ENCODE data around the gene PRSS53. TPM values are rescaled to one million over a fixed set of nuclear protein-coding genes. Genes with fewer than 3 reads are reported as not detected.

The PRSS53 gene
- total and polyA plus RNA-seq, 10 of the 15 experiments (the other 5 are each of a cell fraction or from before 2014, with no cell fraction given), result 0.35 to 3.4 (median 0.88) TPM; not detected in 2

- no peaks in the 10 kb centered on the region for H3K36me3 ChIP-seq (ENCODE audit: control insufficient read depth in 2 of 2, insufficient read depth in 2 of 2, low read length in 1 of 2)
Observed at GRCh38 chr16:31135535-31136286, 47.0 kb upstream of the PRSS53 start, which contains the start of gene PRSS8. TSS of gene PRSS8 (minus strand) at chr16:31135727. CDS start at chr16:31135498, 229 bp downstream.

GRCh38 chr16:31134625-31135534, 46.1 kb upstream of the PRSS53 start:
- no peak overlapping the region for H3K9ac ChIP-seq (ENCODE audit: control insufficient read depth, insufficient read depth, low read length)
- no peaks in the 10 kb centered on the region; a peak in 1 of 4 replicates for H3K36me3 ChIP-seq (ENCODE audit: control insufficient read depth in 2 of 2, insufficient read depth in 2 of 2, low read length in 1 of 2)
- in situ Hi-C loops (cut with MboI), result no loop called here
- no peaks in the 10 kb centered on the region for H3K27me3 ChIP-seq (replicated peaks in 1 of 2; ENCODE audit: control insufficient read depth in 2 of 2, insufficient read depth in 2 of 2, low read length in 1 of 2)
- no peaks in the 10 kb centered on the region for H4K20me1 ChIP-seq (ENCODE audit: control insufficient read depth, insufficient read depth)
- intact Hi-C loops (cut with micrococcal nuclease; ENCODE audit: unreplicated experiment), result no loop called here
- DNase-seq (ENCODE audit: low read depth, low spot score) (no peak), FAIRE-seq (no peak), ATAC-seq (peak; percentile 42; the same call in 2 of the 3 replicates)
- H3K4me1 ChIP-seq (ENCODE audit: control insufficient read depth, insufficient read depth, low read length), result no peaks in the 10 kb centered on the region
- WGBS (ENCODE audit: insufficient coverage, insufficient replicate concordance, low lambda C conversion rate, missing lambda C conversion rate), result 52% methylated on average over 18 of the region's 18 CpGs
- CTCF ChIA-PET, result no interaction called here
- BruUV-seq (replicated peaks), result no TSS peak
- H3K79me2 ChIP-seq (ENCODE audit: control insufficient read depth, insufficient read depth, low read length), result no peaks in the 10 kb centered on the region
- H3K9me3 ChIP-seq (replicated peaks; ENCODE audit: control insufficient read depth, insufficient read depth, low read length), result no peaks in the 10 kb centered on the region
- RAD21 ChIA-PET (ENCODE audit: unreplicated experiment), result interaction anchor here (0.6 kb wide), 1 partner anchor 65 kb away, joined by 3 read pairs; no protein-coding TSS in a partner anchor
- H3K4me2 ChIP-seq (ENCODE audit: control insufficient read depth, insufficient read depth), result no peak overlapping the region
- H3K4me3 ChIP-seq, result no peak overlapping the region
- POLR2A ChIA-PET, result no interaction called here
- H3K27ac ChIP-seq (ENCODE audit: control insufficient read depth, insufficient read depth), result no peak overlapping the region
- no peak overlapping the region for H2AFZ ChIP-seq (ENCODE audit: control insufficient read depth, low read depth, low read length)
- SMC1A ChIA-PET (ENCODE audit: uncharacterized antibody, unreplicated experiment), result interaction anchor here (1.0 kb wide), 1 partner anchor 89 kb away, joined by 3 read pairs; no protein-coding TSS in a partner anchor
- no peak for TF ChIP-seq FOXK2 (IDR thresholded peaks at IDR 0.05)
- TF ChIP-seq E2F4 (IDR thresholded peaks at IDR 0.05; ENCODE audit: low read depth, low read length), result no peak
- no peak for TF ChIP-seq MTA2 (IDR thresholded peaks at IDR 0.05; ENCODE audit: low read depth)
- no peak for TF ChIP-seq IRF5 (IDR thresholded peaks at IDR 0.05; ENCODE audit: borderline replicate concordance)
- TF ChIP-seq ATF2 (IDR thresholded peaks at IDR 0.05; ENCODE audit: low read length), result no peak
- TF ChIP-seq BRCA1 (IDR thresholded peaks at IDR 0.05; ENCODE audit: low read depth, low read length), result no peak
- TF ChIP-seq BHLHE40 (IDR thresholded peaks at IDR 0.05; ENCODE audit: borderline replicate concordance in 1 of 2, low read depth in 2 of 2, low read length in 1 of 2), result no peak

More at GRCh38 chr16:31135535-31136286, 47.0 kb upstream of the PRSS53 start, which contains the start of gene PRSS8:
- Histone ChIP-seq H4K20me1 (ENCODE audit: control insufficient read depth, insufficient read depth) (no peaks in the 10 kb centered on the region), H3K9me3 (replicated peaks; ENCODE audit: control insufficient read depth, insufficient read depth, low read length) (no peaks in the 10 kb centered on the region), H3K4me1 (ENCODE audit: control insufficient read depth, insufficient read depth, low read length) (no peaks in the 10 kb centered on the region), H3K4me3 (no peak within 1 kb of the TSS), H3K27me3 (replicated peaks in 1 of 2; ENCODE audit: control insufficient read depth in 2 of 2, insufficient read depth in 2 of 2, low read length in 1 of 2) (no peaks in the 10 kb centered on the region), H2AFZ (ENCODE audit: control insufficient read depth, low read depth, low read length) (no peak within 1 kb of the TSS), H3K79me2 (ENCODE audit: control insufficient read depth, insufficient read depth, low read length) (no peaks in the 10 kb centered on the region), H3K27ac (ENCODE audit: control insufficient read depth, insufficient read depth) (no peak within 1 kb of the TSS), H3K9ac (ENCODE audit: control insufficient read depth, insufficient read depth, low read length) (no peak within 1 kb of the TSS), H3K4me2 (ENCODE audit: control insufficient read depth, insufficient read depth) (no peak within 1 kb of the TSS)
- SMC1A ChIA-PET (ENCODE audit: uncharacterized antibody, unreplicated experiment), result interaction anchor here (1.0 kb wide), 2 partner anchors 15 to 90 kb away, joined by 3 read pairs; no protein-coding TSS in a partner anchor
- CTCF ChIA-PET, result no interaction called here
- RAD21 ChIA-PET (ENCODE audit: unreplicated experiment), result interaction anchor here (0.6 kb wide), 1 partner anchor 66 kb away, joined by 3 read pairs; no protein-coding TSS in a partner anchor
- in situ Hi-C loops (cut with MboI) (no loop called here), intact Hi-C loops (cut with micrococcal nuclease; ENCODE audit: unreplicated experiment) (no loop called here)
- no TSS peak for BruUV-seq (replicated peaks)
- FAIRE-seq, result no peak
- POLR2A ChIA-PET, result interaction anchor here (0.6 kb wide), 1 partner anchor 44 kb away, joined by 3 read pairs; the partner anchor contains the start of gene FUS
- no peak for DNase-seq (ENCODE audit: low read depth, low spot score)
- no peak for TF ChIP-seq ZZZ3 (IDR thresholded peaks at IDR 0.05; ENCODE audit: control insufficient read depth, insufficient read length, low read depth)
- TF ChIP-seq NR2C2 (IDR thresholded peaks at IDR 0.05; ENCODE audit: borderline replicate concordance, control insufficient read depth, insufficient read length, low read depth), result peak; percentile 37
- no peak for ATAC-seq
- 60% methylated on average over 22 of the region's 22 CpGs for WGBS (ENCODE audit: insufficient coverage, insufficient replicate concordance, low lambda C conversion rate, missing lambda C conversion rate)

Measured in GM12878 (cell line).